IPS DF 4.7 (cell line): ENCODE results near the gene CMTM3.
"Not testable (repeated sequence)": the region's sequence is repeated elsewhere in the genome, so short reads cannot be mapped to it uniquely, and the experiment has no call there.

Experiments
- DNase-seq: peaks from one replicate; pipeline ENCODE4 v3.0.0-alpha.2; 2013; ENCODE audit warnings: low spot score; ENCODE audit errors: extremely low read depth

The CMTM3 gene, protein sequence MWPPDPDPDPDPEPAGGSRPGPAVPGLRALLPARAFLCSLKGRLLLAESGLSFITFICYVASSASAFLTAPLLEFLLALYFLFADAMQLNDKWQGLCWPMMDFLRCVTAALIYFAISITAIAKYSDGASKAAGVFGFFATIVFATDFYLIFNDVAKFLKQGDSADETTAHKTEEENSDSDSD

DNA sequence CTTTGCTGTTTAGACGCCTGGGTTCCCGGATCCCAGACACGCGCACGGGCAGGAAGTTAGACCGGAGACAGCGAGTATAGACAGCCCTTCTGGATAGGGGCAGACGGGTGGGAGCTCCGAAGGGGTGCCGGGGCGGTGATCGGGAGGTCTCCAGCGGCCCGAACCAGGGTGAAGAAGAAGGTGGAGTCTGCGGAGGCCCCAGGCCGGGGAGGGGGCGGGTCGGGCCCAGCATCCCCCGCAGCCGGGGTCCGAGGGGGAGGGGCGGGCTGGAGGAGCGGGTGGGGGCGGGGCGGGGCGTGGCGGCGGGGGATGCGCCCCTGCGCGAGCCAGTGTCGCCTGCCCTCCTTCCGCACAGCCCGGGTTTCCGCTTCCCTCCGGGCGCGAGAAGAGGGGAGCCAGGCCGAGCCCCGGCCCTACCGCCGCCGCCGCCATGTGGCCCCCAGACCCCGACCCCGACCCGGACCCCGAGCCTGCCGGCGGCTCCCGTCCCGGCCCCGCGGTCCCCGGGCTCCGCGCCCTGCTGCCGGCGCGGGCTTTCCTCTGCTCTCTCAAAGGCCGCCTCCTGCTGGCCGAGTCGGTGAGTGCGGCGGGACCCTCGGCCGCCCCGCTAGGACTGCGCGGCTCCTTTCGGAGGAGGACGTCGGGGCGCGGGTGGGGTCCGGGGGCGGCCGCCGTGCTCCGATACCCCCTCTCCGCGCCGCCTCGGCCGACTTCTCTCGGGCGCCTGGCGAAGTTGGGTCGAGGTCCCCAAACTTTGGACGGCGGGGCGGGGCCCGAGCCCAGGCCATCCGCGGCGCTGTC lies at the start of gene CMTM3:
CMTM3 (plus strand) TSS at position 329 of the 801 bp plus-strand sequence; CDS start at position 431, 102 bp downstream.
- no peak for DNase-seq

DNA sequence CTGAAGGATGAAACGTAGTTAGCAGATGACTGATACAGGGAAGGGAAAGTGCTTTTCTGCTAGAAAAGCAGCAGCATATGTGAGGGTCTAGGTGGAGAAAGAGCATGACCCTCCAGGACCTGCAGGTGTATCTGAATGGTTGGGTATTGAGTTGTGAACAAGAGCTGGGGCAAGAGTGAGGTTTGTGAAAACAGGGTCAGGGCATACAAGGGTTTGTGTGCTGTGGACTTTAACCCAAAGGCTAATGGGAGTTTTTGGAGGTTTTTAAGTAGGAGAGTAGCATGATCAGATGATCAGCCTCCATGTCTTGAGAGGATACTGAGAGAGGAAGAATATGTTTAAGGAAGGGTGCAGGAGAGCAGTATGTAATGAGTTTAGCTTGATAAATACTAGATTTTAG lies 44.4 kb upstream of the CMTM3 start:
- DNase-seq = no peak

DNA sequence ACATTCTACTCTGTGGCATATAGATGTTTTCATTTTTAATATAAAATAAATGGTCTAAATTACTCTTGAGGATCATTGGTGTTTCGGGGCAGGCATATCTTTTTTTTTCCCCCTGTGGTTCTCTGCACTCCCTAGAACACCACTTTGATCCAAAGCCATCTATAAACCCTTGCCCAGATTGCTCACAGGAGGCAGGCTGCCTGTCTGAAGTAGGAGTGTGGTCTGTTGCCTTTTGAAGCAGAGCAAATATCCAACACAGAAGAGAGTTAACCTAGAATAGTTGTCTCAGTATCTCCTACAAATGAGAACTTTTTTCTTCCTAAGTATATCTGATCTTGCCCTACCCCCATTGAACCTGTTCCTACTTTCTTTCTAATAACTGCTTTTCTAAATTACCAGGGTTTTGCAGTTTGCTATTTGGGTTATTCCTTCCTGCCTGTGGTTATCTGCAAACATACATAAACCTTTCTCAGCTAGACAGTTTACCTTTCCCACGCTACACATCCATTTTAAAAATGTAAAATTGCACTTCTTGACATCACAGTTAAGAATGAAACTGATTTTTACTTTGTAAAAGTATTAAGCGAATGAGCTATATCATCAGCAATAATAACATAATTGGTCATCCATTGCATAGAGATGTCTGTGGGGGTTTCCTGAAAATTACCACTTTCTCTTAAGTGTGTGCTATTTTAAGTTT lies 43.0 kb upstream of the CMTM3 start:
- DNase-seq = no peak

GRCh38 chr16:66562409-66562808 lies 42.1 kb upstream of the CMTM3 start:
- DNase-seq = no peak

GRCh38 chr16:66562986-66563385 lies 41.5 kb upstream of the CMTM3 start:
- DNase-seq = no peak

DNA sequence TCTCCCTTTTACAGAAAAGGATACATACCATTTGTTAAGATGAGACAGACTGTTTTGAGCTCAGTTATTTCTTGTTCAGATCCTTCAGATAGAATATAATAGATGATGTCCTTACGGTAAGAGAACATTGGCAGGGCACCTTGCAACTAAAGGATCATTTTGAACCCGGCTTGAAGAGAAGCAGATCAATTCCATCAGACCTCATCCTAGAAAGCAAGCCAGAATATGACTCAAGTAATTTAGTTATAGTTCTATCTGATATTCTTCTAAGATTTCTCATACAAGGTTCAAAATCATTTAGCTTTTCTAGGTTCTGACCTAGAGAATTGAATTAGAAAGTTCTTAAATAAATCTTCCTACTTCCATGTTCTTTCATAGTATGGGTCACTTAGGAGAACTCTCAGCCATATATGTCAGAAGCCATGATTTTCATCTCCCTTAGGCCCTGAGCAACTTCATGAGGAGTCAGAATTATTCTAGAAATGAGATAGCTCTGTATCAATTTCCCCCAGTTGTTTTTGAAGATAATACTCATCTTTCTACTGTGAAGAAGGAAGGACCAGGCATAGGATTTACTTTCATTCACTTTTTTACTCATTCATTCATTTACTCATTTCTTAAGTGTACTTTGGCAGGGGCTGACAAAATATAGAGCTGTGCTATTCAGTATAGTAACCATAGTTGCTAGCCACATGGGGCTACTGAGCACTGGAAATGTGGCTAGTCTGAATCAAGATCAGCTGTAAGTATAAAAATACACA lies 40.8 kb upstream of the CMTM3 start:
- no peak for DNase-seq

GRCh38 chr16:66566051-66566901 lies 38.2 kb upstream of the CMTM3 start, which contains the start of gene CMTM1:
Gene CMTM1, plus strand, starts transcription at chr16:66566439. Its CDS starts 75 bp downstream, at chr16:66566514.
- DNase-seq = no peak

DNA sequence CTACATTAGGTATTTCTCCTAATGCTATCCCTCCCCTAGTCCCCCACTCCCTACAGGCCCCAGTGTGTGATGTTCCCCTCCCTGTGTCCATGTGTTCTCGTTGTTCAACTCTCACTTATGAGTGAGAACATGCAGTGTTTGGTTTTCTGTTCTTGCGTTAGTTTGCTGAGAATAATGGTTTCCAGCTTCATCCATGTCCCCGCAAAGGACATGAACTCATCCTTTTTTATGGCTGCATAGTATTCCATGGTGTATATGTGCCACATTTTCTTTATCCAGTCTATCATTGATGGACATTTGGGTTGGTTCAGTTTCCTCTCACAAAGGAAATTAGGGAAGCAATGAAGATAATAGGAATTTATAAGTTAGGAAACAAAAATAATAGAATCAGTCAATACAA lies 37.2 kb upstream of the CMTM3 start:
- DNase-seq = not testable (repeated sequence)

GRCh38 chr16:66568355-66568754 lies 36.1 kb upstream of the CMTM3 start:
- no peak for DNase-seq

- DNase-seq = no peak
Measured at GRCh38 chr16:66569131-66569530, 35.4 kb upstream of the CMTM3 start.

DNA sequence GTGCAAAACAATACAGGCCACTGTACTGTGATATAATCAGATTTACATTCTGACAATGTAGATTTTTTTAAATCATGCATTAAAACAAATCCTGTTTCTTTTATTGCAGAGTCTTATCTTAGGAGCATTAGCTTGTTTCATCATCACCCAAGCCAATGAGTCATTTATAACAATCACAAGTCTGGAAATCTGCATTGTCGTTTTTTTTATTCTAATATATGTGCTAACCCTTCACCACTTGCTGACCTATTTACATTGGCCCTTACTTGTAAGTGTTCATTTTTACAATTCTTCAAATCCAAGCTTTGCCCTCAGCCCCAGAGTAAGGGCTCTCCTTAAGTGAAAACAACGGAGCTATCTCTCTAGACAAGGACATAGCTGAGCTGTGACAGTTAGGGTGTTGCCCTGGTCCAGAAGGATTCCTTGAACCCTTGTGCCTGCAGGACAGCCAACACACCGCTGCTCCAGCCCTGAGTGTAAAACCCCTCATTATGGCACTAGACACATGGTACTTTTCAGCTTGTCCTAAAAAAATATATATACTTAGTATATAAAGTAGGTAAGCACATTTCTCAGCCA lies 34.6 kb upstream of the CMTM3 start:
- DNase-seq = no peak

- DNase-seq = no peak
Measured at GRCh38 chr16:66572356-66572755, 32.1 kb upstream of the CMTM3 start.

DNA sequence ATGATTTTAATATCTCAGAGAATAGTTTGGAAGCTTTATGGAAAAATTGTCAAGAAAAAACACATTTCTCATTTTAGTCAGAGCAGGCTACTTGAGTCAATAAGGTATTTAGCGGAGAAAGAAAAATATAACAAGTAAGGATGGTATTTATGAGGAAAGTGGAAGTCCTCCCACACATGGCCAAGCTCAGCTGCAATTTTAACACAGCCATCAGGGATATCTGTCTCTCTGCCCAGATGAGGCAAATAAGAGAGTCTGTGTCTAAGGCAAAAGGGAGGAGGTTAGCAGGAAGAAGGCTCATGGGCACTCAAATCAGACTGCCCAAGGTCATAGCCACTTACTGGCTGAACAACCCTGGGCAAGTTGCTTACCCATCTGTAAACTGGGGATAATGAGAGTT lies 30.4 kb upstream of the CMTM3 start:
- no peak for DNase-seq

DNA sequence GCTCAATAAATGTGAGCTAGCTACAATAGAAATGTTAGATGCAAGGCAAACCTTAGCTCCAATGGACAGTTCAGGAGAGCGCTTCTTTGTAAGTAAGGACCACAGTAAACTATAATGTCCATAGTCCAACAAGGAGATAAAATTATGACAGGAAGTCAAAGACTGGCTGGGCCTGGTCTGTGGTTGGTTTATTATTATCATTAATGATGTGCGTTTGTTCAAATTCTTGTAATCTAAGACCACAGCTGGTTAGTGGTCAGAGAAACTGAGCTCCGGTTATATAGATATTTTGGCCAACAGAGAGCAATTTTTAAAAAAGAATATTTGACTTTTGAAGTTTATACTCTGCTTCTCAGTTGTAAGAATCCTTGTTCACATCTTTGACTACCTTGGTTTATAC lies 30.0 kb upstream of the CMTM3 start:
- DNase-seq = no peak

DNA sequence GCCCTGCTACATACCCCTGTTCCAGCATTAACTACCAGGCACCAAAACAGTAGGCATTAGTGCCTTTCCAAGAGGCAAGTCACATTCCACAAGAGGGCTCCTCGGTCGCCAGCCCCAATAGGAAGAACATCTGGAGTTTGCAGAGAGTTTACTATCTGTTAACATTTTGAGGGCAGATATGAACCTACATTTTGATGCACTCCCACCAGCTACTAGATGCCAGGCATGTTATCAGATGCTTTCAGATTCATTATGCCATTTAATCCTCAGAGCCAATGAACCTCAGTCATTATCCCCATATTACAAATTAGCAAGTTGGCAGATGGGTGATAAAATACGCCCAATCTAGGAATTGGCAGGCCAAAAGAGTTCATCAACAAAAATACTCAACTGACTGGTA lies 29.4 kb upstream of the CMTM3 start:
- DNase-seq = no peak

DNA sequence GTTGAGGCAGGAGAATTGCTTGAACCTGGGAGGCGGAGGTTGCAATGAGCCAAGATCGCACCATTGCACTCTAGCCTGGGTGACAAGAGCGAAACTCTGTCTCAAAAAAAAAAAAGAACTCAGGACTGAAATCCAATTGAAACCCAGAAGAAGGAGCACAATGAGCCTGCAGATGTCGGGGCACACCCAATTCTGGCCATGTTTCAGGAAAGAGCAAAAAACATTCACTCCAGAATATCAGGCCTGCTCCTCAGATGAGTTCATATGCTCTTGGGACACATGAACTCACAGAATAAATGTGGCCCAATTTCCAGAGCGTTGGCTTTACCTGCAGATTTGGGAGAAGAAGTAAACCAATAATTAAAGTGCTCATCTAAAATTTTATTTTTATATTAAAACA lies 28.2 kb upstream of the CMTM3 start:
- DNase-seq = no peak

DNA sequence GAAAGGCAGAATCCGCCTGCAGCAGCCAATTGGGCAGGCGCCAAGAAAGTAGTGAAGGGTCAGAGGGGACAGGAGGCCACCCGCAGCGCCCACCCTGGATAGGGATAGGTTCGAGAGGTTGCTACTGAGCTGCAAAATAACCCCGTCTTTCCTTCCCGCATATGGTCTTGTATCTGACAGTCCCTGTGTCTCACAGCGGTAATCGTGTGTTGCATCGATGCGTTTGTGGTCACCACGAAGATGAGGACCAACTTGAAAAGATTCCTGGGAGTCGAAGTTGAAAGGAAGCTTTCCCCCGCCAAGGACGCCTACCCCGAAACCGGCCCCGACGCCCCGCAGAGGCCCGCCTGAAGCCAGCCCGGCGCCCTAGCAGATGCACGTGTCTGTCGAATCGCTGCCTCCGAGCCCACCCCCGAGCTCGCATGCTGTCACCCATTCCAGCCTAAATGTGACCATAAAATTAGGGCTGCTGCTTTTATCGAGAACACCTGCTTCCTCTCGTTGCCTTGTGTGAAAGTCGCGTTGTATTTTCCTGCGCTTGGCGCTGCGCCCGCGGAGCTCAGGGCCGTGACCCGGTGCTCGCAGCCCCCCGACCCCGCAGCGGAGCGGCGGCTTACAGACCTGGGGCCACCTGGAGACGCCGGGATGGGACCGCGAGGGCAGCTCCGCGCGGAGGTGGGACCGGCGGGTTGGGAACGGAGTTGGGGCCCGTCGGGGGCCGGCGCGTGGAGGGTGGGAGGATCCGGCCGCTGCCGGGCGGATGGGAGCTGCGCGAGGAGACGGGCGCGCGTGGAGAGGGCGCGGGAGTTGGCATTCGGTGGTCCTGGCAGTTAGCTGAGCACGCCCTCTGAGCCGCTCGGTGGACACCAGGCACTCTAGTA lies 25.6 kb upstream of the CMTM3 start, which contains the start of gene CMTM2:
CMTM2 (plus strand) TSS at position 813 of the 881 bp plus-strand sequence. CDS start 145 bp downstream, outside the sequence.
- no peak for DNase-seq

- no peak for DNase-seq
Measured at GRCh38 chr16:66580605-66581209, 23.8 kb upstream of the CMTM3 start.
